ENCODE measurements around the gene APAF1. TPM values are rescaled to one million over a fixed set of nuclear protein-coding genes. Genes with fewer than 3 reads are reported as not detected.
"Not testable (repeated sequence)": the region's sequence is repeated elsewhere in the genome, so short reads cannot be mapped to it uniquely, and the experiment has no call there.

The APAF1 gene
- total RNA-seq, 2 experiments from 2014 or later = 14.7 to 28.6 TPM

DNA sequence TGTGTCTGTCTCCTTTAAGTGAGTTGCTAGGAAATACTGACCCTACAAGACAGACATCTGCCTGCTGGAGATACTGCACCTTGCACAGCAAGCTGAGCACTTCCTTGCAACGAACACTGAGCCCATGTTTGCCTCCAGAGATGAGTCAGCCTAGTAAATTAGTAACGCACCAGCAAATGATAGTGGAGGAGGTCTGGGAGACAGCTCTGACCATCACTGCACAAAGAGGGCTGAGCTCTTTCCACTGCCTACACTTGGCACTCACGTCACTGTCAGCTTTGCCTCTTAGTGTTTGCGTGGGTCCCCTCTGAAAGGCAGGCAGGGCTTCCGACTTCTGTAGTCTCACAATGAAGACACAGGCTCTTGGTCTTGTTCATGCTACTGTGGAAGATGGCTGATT, 109.0 kb downstream of the APAF1 start:
- no peaks in the 10 kb centered on the region for H3K79me2 ChIP-seq (ENCODE audit: insufficient read depth, low read depth, low read length)
- DNase-seq (ENCODE audit: low spot score) = no peak
- POLR2A ChIA-PET = no interaction called here
- H3K9me3 ChIP-seq (ENCODE audit: low read length) = no peaks in the 10 kb centered on the region
- no peaks in the 10 kb centered on the region for H3K4me1 ChIP-seq (ENCODE audit: insufficient read depth, low read length, poor library complexity, severe bottlenecking)
- H4K20me1 ChIP-seq (ENCODE audit: insufficient read depth, low read length) = no peaks in the 10 kb centered on the region
- TF ChIP-seq EZH2phosphoT487 (IDR thresholded peaks at IDR 0.05; ENCODE audit: borderline replicate concordance, low read depth, low read length) = no peak
- TF ChIP-seq, protein P1, sequence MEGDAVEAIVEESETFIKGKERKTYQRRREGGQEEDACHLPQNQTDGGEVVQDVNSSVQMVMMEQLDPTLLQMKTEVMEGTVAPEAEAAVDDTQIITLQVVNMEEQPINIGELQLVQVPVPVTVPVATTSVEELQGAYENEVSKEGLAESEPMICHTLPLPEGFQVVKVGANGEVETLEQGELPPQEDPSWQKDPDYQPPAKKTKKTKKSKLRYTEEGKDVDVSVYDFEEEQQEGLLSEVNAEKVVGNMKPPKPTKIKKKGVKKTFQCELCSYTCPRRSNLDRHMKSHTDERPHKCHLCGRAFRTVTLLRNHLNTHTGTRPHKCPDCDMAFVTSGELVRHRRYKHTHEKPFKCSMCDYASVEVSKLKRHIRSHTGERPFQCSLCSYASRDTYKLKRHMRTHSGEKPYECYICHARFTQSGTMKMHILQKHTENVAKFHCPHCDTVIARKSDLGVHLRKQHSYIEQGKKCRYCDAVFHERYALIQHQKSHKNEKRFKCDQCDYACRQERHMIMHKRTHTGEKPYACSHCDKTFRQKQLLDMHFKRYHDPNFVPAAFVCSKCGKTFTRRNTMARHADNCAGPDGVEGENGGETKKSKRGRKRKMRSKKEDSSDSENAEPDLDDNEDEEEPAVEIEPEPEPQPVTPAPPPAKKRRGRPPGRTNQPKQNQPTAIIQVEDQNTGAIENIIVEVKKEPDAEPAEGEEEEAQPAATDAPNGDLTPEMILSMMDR (conservative IDR thresholded peaks at IDR 0.05; ENCODE audit: low read length) = no peak
- no TSS peak for BruUV-seq (replicated peaks)
- CTCF ChIA-PET (ENCODE audit: unreplicated experiment) = no interaction called here
- no peaks in the 10 kb centered on the region for H3K9me2 ChIP-seq (ENCODE audit: insufficient read depth, low read length)
- intact Hi-C loops (cut with micrococcal nuclease; ENCODE audit: unreplicated experiment) = no loop called here
- H2AFZ ChIP-seq (ENCODE audit: low read length) = no peak overlapping the region
- H3K4me3 ChIP-seq (ENCODE audit: low read depth, low read length, poor library complexity, severe bottlenecking) = no peak overlapping the region
- no peaks in the 10 kb centered on the region for H3K36me3 ChIP-seq (ENCODE audit: insufficient read depth, low read length)
- no peak overlapping the region for H3K4me2 ChIP-seq (ENCODE audit: low read length)
- no peak overlapping the region for H3K27ac ChIP-seq (ENCODE audit: low read depth, low read length, poor library complexity, severe bottlenecking)

DNA sequence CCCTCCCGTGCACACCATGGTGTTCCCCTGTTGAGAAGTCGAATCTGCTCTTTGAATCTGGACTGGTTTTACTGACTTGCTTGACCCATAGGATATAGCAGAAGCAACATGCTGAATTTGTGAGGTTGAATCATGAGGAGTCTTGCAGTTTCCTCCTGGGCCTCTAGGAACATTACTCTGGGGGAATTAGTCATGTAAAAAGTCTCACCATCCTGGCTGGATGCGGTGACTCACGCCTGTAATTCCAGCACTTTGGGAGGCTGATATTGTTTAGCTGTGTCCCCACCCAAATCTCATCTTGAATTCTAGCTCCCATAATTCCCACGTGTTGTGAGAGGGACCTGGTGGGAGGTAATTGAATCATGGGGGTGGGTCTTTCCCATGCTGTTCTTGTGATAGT, 110.8 kb downstream of the APAF1 start:
- H3K27ac ChIP-seq (ENCODE audit: low read depth, low read length, poor library complexity, severe bottlenecking); H4K20me1 ChIP-seq (ENCODE audit: insufficient read depth, low read length); H3K36me3 ChIP-seq (ENCODE audit: insufficient read depth, low read length); H3K9me3 ChIP-seq (ENCODE audit: low read length); H3K4me2 ChIP-seq (ENCODE audit: low read length); CTCF ChIA-PET (ENCODE audit: unreplicated experiment); BruUV-seq (replicated peaks); H3K79me2 ChIP-seq (ENCODE audit: insufficient read depth, low read depth, low read length); POLR2A ChIA-PET; intact Hi-C loops (cut with micrococcal nuclease; ENCODE audit: unreplicated experiment); H3K9me2 ChIP-seq (ENCODE audit: insufficient read depth, low read length); H3K4me1 ChIP-seq (ENCODE audit: insufficient read depth, low read length, poor library complexity, severe bottlenecking); DNase-seq (ENCODE audit: low spot score); H3K4me3 ChIP-seq (ENCODE audit: low read depth, low read length, poor library complexity, severe bottlenecking); H2AFZ ChIP-seq (ENCODE audit: low read length): not testable (repeated sequence)

DNA sequence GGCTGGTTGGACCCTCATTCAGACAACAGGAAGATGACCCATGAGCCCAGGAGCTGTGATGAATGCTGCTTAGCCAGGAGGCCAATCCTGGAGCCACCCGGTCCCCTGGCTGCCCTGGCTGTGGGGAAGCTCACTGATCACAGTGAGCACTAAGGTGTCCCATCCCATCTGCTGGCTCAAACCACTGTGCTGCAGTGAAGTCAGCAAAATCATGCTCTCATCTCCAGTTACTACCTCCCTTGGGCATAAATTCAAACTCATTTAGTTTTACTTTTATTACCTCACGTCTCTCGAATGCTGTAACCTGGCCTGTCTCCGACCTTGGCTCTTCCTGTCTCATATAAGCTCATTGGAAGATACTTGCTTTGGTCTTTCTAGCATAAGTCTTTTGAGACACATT, 112.4 kb downstream of the APAF1 start:
- BruUV-seq (replicated peaks) = no TSS peak
- Histone ChIP-seq H2AFZ (ENCODE audit: low read length) (no peak overlapping the region), H3K4me3 (ENCODE audit: low read depth, low read length, poor library complexity, severe bottlenecking) (no peak overlapping the region), H3K36me3 (ENCODE audit: insufficient read depth, low read length) (no peaks in the 10 kb centered on the region), H4K20me1 (ENCODE audit: insufficient read depth, low read length) (no peaks in the 10 kb centered on the region), H3K79me2 (ENCODE audit: insufficient read depth, low read depth, low read length) (no peaks in the 10 kb centered on the region), H3K4me1 (ENCODE audit: insufficient read depth, low read length, poor library complexity, severe bottlenecking) (no peaks in the 10 kb centered on the region), H3K4me2 (ENCODE audit: low read length) (no peak overlapping the region), H3K27ac (ENCODE audit: low read depth, low read length, poor library complexity, severe bottlenecking) (no peak overlapping the region), H3K9me3 (ENCODE audit: low read length) (no peaks in the 10 kb centered on the region), H3K9me2 (ENCODE audit: insufficient read depth, low read length) (no peaks in the 10 kb centered on the region)
- DNase-seq (ENCODE audit: low spot score) = no peak
- ChIA-PET POLR2A (interaction anchor here (0.6 to 1.0 kb wide), 5 partner anchors 12 to 986 kb away, joined by 3 to 5 read pairs (median 3); no protein-coding TSS in a partner anchor), CTCF (ENCODE audit: unreplicated experiment) (no interaction called here)
- TF ChIP-seq, protein P1 (conservative IDR thresholded peaks at IDR 0.05; ENCODE audit: low read length) = no peak
- TF ChIP-seq EZH2phosphoT487 (IDR thresholded peaks at IDR 0.05; ENCODE audit: borderline replicate concordance, low read depth, low read length) = no peak
- intact Hi-C loops (cut with micrococcal nuclease; ENCODE audit: unreplicated experiment) = no loop called here

Measured in OCI-LY7 (cell line).